COR-L47 (cell line): ENCODE data around the gene RHBG.
A peak's percentile ranks its signal among the peaks of the same experiment; 100 is the strongest.

Source experiments
- DNase-seq: peaks from one replicate; lab custom pipeline; 2025; lab: John Stamatoyannopoulos, UW

RHBG gene

GRCh38 chr1:156407344-156407743, 38.3 kb downstream of the RHBG start:
- DNase-seq = no peak

GRCh38 chr1:156407760-156408159, 38.7 kb downstream of the RHBG start:
- DNase-seq = no peak

- DNase-seq = no peak
These were observed 40.4 kb downstream of the RHBG start for GRCh38 chr1:156409439-156409838.

- DNase-seq = no peak
These were observed 41.2 kb downstream of the RHBG start for GRCh38 chr1:156410238-156410637.

- DNase-seq = no peak
These were observed 41.7 kb downstream of the RHBG start for GRCh38 chr1:156410740-156411139.

GRCh38 chr1:156412653-156413321, 43.8 kb downstream of the RHBG start:
- DNase-seq = no peak

- DNase-seq = no peak
These were observed 44.6 kb downstream of the RHBG start for GRCh38 chr1:156413391-156414246.

- no peak for DNase-seq
These were observed 45.6 kb downstream of the RHBG start for GRCh38 chr1:156414461-156415064.

- no peak for DNase-seq
These were observed 48.0 kb downstream of the RHBG start for GRCh38 chr1:156416993-156417392.

- DNase-seq = no peak
These were observed 48.5 kb downstream of the RHBG start for GRCh38 chr1:156417401-156418020.

GRCh38 chr1:156418416-156419070, 49.5 kb downstream of the RHBG start:
- no peak for DNase-seq

GRCh38 chr1:156419854-156420204, 50.8 kb downstream of the RHBG start:
- no peak for DNase-seq

- no peak for DNase-seq
These were observed 51.4 kb downstream of the RHBG start for GRCh38 chr1:156420205-156421061.

- DNase-seq = peak; percentile 37
These were observed 52.3 kb downstream of the RHBG start for GRCh38 chr1:156421062-156421938.

- no peak for DNase-seq
These were observed 53.1 kb downstream of the RHBG start for GRCh38 chr1:156421939-156422601.

GRCh38 chr1:156422602-156423091, 53.6 kb downstream of the RHBG start:
- no peak for DNase-seq

GRCh38 chr1:156423422-156424352, 54.7 kb downstream of the RHBG start:
- no peak for DNase-seq

GRCh38 chr1:156424806-156425432, 55.9 kb downstream of the RHBG start:
- no peak for DNase-seq
